ENCODE data around the gene ARHGEF40. TPM values are rescaled to one million over a fixed set of nuclear protein-coding genes. Genes with fewer than 3 reads are reported as not detected.

ARHGEF40 gene
- total RNA-seq, 1 donor from 2014 or later = 6.8 TPM

DNA sequence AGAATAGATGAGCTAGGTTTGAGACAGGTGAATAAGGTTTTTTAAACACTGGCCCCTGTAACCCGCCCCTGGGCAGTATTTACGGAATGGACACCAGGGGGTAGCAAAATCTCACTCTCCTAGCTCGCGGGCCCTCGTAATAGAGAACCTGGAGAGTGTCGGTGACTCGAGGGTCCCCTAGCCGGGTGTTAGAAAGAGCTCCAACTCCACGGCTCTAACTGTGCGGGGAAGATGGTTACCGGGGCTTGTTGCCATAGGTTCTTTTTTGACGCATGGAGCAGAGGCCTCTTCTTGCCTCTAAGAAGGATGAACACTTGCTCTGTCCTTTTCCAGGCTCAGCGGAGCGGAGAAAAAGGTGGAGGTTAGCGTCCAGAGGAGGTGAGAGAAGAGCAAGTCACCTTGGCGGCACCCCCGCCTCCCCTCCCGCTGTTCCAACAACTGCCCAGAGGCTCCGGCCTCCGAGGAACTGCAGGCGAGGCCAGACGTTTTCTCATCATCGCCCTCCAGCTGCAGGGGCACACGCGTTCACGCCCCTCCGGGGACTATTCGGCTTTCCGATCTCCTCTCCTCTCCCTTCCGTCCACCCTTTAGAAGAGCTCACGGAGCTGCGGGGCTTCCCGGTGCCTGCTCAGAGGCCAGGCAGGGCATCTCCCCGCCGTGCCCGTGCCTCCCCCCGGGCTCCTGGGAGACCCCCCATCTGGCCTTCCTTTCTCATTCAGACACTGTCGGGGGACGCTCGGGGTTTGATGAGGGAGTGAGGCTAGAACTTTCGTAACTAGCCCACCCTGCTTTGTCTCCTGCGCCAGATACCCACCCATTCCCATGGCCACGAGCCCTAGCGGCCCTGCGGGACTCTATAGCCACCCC, 1.4 kb upstream of the ARHGEF40 start:
- FAIRE-seq = no peak
- no peak overlapping the region for H3K4me3 ChIP-seq (ENCODE audit: low read depth, low read length)
- no peaks in the 10 kb centered on the region for H3K36me3 ChIP-seq (ENCODE audit: control insufficient read depth, insufficient read depth, low read length)
- peaks cover 5% of the 10 kb centered on the region for H3K27me3 ChIP-seq (ENCODE audit: control insufficient read depth, insufficient read depth, low read length)
- TF ChIP-seq CTCF (IDR thresholded peaks at IDR 0.05; ENCODE audit: insufficient read depth, low read length, severe bottlenecking) = peak; percentile 65
- peak; percentile 35 for DNase-seq (ENCODE audit: low read depth)

GRCh38 chr14:21069388-21070082, 569 bp upstream of the ARHGEF40 start:
- Histone ChIP-seq H3K36me3 (ENCODE audit: control insufficient read depth, insufficient read depth, low read length) (no peaks in the 10 kb centered on the region), H3K27me3 (ENCODE audit: control insufficient read depth, insufficient read depth, low read length) (peaks cover 5% of the 10 kb centered on the region), H3K4me3 (ENCODE audit: low read depth, low read length) (peak overlapping the region; percentile 63)
- DNase-seq (ENCODE audit: low read depth) = no peak
- TF ChIP-seq CTCF (IDR thresholded peaks at IDR 0.05; ENCODE audit: insufficient read depth, low read length, severe bottlenecking) = no peak
- FAIRE-seq = no peak

DNA sequence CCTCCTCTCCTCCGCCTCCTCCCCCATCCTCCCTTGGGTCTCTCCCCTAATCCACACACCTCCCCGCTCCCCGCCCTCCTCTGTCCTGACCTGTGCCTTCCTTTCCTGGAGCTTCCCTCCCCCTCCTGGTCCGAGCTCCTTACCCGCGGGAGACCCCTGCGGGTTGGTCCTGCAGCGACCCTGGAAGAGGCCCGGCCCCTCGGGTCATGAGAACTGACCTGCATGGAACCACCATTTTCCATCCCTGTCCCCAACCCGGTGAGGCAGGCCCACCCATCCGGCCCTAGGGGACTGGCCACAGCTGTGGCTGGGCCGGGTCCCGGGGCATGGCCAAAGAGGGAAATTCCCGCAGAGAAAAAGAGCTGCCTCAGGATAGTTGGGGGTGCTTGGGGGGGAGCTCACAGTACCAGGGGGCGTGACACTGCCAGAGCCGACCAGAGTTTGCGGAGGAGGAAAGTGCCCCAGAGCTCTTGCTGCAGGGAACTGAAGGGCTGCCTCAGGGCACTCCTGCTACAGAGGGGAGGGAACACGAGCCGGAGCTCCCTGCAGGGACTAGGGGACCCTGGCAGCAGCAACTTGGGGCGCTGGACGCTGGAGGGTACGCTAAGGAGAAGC, 613 bp downstream of the ARHGEF40 start:
- no peaks in the 10 kb centered on the region for H3K36me3 ChIP-seq (ENCODE audit: control insufficient read depth, insufficient read depth, low read length)
- no peak for TF ChIP-seq CTCF (IDR thresholded peaks at IDR 0.05; ENCODE audit: insufficient read depth, low read length, severe bottlenecking)
- peak overlapping the region; percentile 63 for H3K4me3 ChIP-seq (ENCODE audit: low read depth, low read length)
- DNase-seq (ENCODE audit: low read depth) (no peak), FAIRE-seq (no peak)
- peaks cover 5% of the 10 kb centered on the region for H3K27me3 ChIP-seq (ENCODE audit: control insufficient read depth, insufficient read depth, low read length)

GRCh38 chr14:21071225-21072030, 1.3 kb downstream of the ARHGEF40 start:
- FAIRE-seq (no peak), DNase-seq (ENCODE audit: low read depth) (peak; percentile 38)
- TF ChIP-seq CTCF (IDR thresholded peaks at IDR 0.05; ENCODE audit: insufficient read depth, low read length, severe bottlenecking) = no peak
- Histone ChIP-seq H3K4me3 (ENCODE audit: low read depth, low read length) (peak overlapping the region; percentile 63), H3K27me3 (ENCODE audit: control insufficient read depth, insufficient read depth, low read length) (peaks cover 5% of the 10 kb centered on the region), H3K36me3 (ENCODE audit: control insufficient read depth, insufficient read depth, low read length) (no peaks in the 10 kb centered on the region)

- no peak for TF ChIP-seq CTCF (IDR thresholded peaks at IDR 0.05; ENCODE audit: insufficient read depth, low read length, severe bottlenecking)
- Histone ChIP-seq H3K36me3 (ENCODE audit: control insufficient read depth, insufficient read depth, low read length) (no peaks in the 10 kb centered on the region), H3K27me3 (ENCODE audit: control insufficient read depth, insufficient read depth, low read length) (peaks cover 5% of the 10 kb centered on the region), H3K4me3 (ENCODE audit: low read depth, low read length) (no peak overlapping the region)
- DNase-seq (ENCODE audit: low read depth) = peak; percentile 53
- no peak for FAIRE-seq
Observed at GRCh38 chr14:21072031-21072473, 1.9 kb downstream of the ARHGEF40 start.

Data from bronchial epithelial cell (primary cell).